C4-2B (cell line): Measurements from ENCODE around the gene ZNF804B.
"Not testable (repeated sequence)": the region's sequence is repeated elsewhere in the genome, so short reads cannot be mapped to it uniquely, and the experiment has no call there.

Experiments used
- H3K27ac ChIP-seq: fragments of 450-650 bp; 2 replicates; pipeline ENCODE4 v1.5.1; 2017
- CTCF ChIP-seq: fragments of 450-650 bp; conservative IDR thresholded peaks from 2 replicates; pipeline ENCODE4 v1.5.1; 2017; ENCODE audit warnings: mild to moderate bottlenecking
- ZFX ChIP-seq: fragments of 450-650 bp; IDR thresholded peaks from 2 replicates; pipeline ENCODE4 v1.6.1; 2017

ZNF804B gene

GRCh38 chr7:89160107-89160506 lies 400.6 kb downstream of the ZNF804B start:
- TF ChIP-seq CTCF (no peak), ZFX (no peak)
- H3K27ac ChIP-seq = no peak overlapping the region

GRCh38 chr7:89165421-89165820 lies 405.9 kb downstream of the ZNF804B start:
- no peak for TF ChIP-seq ZFX
- no peak for TF ChIP-seq CTCF
- no peak overlapping the region for H3K27ac ChIP-seq

- TF ChIP-seq CTCF (no peak), ZFX (no peak)
- H3K27ac ChIP-seq = no peak overlapping the region
These were observed 411.1 kb downstream of the ZNF804B start for GRCh38 chr7:89170628-89171027.

- TF ChIP-seq ZFX (no peak), CTCF (no peak)
- H3K27ac ChIP-seq = no peak overlapping the region
These were observed 422.6 kb downstream of the ZNF804B start for GRCh38 chr7:89182116-89182515.

GRCh38 chr7:89183712-89184111 lies 424.2 kb downstream of the ZNF804B start:
- no peak overlapping the region for H3K27ac ChIP-seq
- TF ChIP-seq CTCF (no peak), ZFX (no peak)

- H3K27ac ChIP-seq = no peak overlapping the region
- TF ChIP-seq CTCF (no peak), ZFX (no peak)
These were observed 441.3 kb downstream of the ZNF804B start for GRCh38 chr7:89200758-89201157.

- TF ChIP-seq ZFX (no peak), CTCF (no peak)
- no peak overlapping the region for H3K27ac ChIP-seq
These were observed 464.4 kb downstream of the ZNF804B start for GRCh38 chr7:89223900-89224395.

- H3K27ac ChIP-seq = not testable (repeated sequence)
These were observed 469.2 kb downstream of the ZNF804B start for GRCh38 chr7:89228688-89229171.
